ENCODE data around the gene DCC.

- no peak for TF ChIP-seq POLR2A (IDR thresholded peaks at IDR 0.05)
- TF ChIP-seq CTCF (IDR thresholded peaks at IDR 0.05), result no peak
These were observed 411.0 kb downstream of the DCC start for GRCh38 chr18:52750995-52751394.
